H1 (cell line): ENCODE measurements around the gene STRA8. TPM values are rescaled to one million over a fixed set of nuclear protein-coding genes. Genes with fewer than 3 reads are reported as not detected.

Experiments
- CTCF ChIA-PET: fragments of 300-600 bp; sonication (Branson Sonifier 250); formaldehyde crosslinking; loops from one replicate; lab custom pipeline; 2021; ENCODE audit not compliant: partially characterized antibody; lab: Charles Lee
- POLR2A ChIA-PET: fragments of 300-600 bp; sonication (Branson Sonifier 250); formaldehyde crosslinking; loops from one replicate; lab custom pipeline; 2021; ENCODE audit warnings: inconsistent platforms; ENCODE audit not compliant: partially characterized antibody; lab: Charles Lee
- DNase-seq, 2 experiments: peaks; one replicate each; pipeline versions ENCODE4 v3.0.0 to v3.0.0-alpha.2; 2010 to 2022; ENCODE audit warnings: low spot score in 2 of 2, low read depth in 1 of 2, mixed read lengths in 1 of 2
- FAIRE-seq: peaks from 2 replicates; lab custom pipeline; 2011; peaks lifted over from hg19 to GRCh38; lab: Jason Lieb, UNC
- H2AFZ ChIP-seq: 2 replicates; pipeline ENCODE4 v1.8.1; 2012; ENCODE audit warnings: low read length, inconsistent platforms
- H2AK5ac ChIP-seq: 2 replicates; pipeline ENCODE4 v1.6.1; 2013; ENCODE audit warnings: low read depth, low read length
- H2BK120ac ChIP-seq: replicated peaks from 2 replicates; pipeline ENCODE3; 2013; ENCODE audit warnings: low read depth, low read length, inconsistent platforms
- H2BK12ac ChIP-seq: 2 replicates; pipeline ENCODE4 v1.6.1; 2013; ENCODE audit warnings: low read depth, low read length
- H2BK15ac ChIP-seq: 2 replicates; pipeline ENCODE4 v1.6.1; 2013; ENCODE audit warnings: low read length
- H2BK20ac ChIP-seq: 2 replicates; pipeline ENCODE4 v1.6.1; 2013; ENCODE audit warnings: low read length
- H2BK5ac ChIP-seq: 2 replicates; pipeline ENCODE4 v1.6.1; 2013; ENCODE audit warnings: low read depth, low read length
- H3K14ac ChIP-seq: 2 replicates; pipeline ENCODE4 v1.6.1; 2013; ENCODE audit warnings: inconsistent platforms; ENCODE audit not compliant: insufficient read length
- H3K18ac ChIP-seq: 2 replicates; pipeline ENCODE4 v1.6.1; 2013; ENCODE audit warnings: low read length; ENCODE audit errors: extremely low read depth
- H3K23ac ChIP-seq: 2 replicates; pipeline ENCODE4 v1.6.1; 2013; ENCODE audit warnings: inconsistent platforms; ENCODE audit not compliant: insufficient read length
- H3K23me2 ChIP-seq: 2 replicates; pipeline ENCODE4 v1.6.1; 2013; ENCODE audit warnings: low read depth, low read length
- H3K27ac ChIP-seq: 2 replicates; pipeline ENCODE4 v1.6.1; 2011; ENCODE audit warnings: low read depth, low read length, inconsistent platforms
- H3K27me3 ChIP-seq, 4 experiments: replicated peaks in 1 of 4; 1 replicate in 1 of 4; 2 replicates in 3 of 4; pipeline versions ENCODE4 v1.6.1 to v1.8.1; 2011 to 2013; ENCODE audit warnings: low read length in 3 of 4, mild to moderate bottlenecking in 3 of 4, inconsistent platforms in 2 of 4, mixed read lengths in 2 of 4, moderate library complexity in 1 of 4; ENCODE audit not compliant: control insufficient read depth in 3 of 4, insufficient read depth in 3 of 4; ENCODE audit errors: extremely low read depth in 1 of 4
- H3K36me3 ChIP-seq, 4 experiments: 2 replicates each; pipeline versions ENCODE4 v1.6.1 to v1.8.1; 2011 to 2013; ENCODE audit warnings: mild to moderate bottlenecking in 4 of 4, low read length in 3 of 4, moderate library complexity in 2 of 4, control low read depth in 1 of 4, inconsistent platforms in 1 of 4; ENCODE audit not compliant: insufficient read depth in 4 of 4, control insufficient read depth in 2 of 4
- H3K4ac ChIP-seq: replicated peaks from 2 replicates; pipeline ENCODE3; 2013; ENCODE audit warnings: low read length, low read depth, mixed read lengths, inconsistent platforms; ENCODE audit not compliant: insufficient read length
- H3K4me1 ChIP-seq, 4 experiments: replicated peaks in 1 of 4; 1 replicate in 1 of 4; 2 replicates in 3 of 4; pipeline versions ENCODE4 v1.6.1 to v1.8.1; 2011 to 2013; ENCODE audit warnings: low read length in 3 of 4, inconsistent platforms in 2 of 4, mixed read lengths in 1 of 4; ENCODE audit not compliant: insufficient read depth in 4 of 4, control insufficient read depth in 3 of 4
- H3K4me2 ChIP-seq, 2 experiments: 2 replicates each; pipeline versions ENCODE4 v1.6.1 to v1.8.1; 2011 to 2013; ENCODE audit warnings: low read depth in 2 of 2, low read length in 2 of 2, control low read depth in 1 of 2, inconsistent platforms in 1 of 2, mild to moderate bottlenecking in 1 of 2; ENCODE audit not compliant: insufficient read depth in 1 of 2
- H3K4me3 ChIP-seq, 4 experiments: fragments of 200-600, 300-600 bp in 1 of 4; sonication (generic), shearing (Covaris generic), sonication (Bioruptor Twin) in 1 of 4; 2 replicates each; pipeline versions ENCODE4 v1.5.1 to v1.8.1; 2011 to 2016; ENCODE audit warnings: low read length in 4 of 4, low read depth in 3 of 4, control low read depth in 2 of 4, inconsistent platforms in 2 of 4, mild to moderate bottlenecking in 2 of 4, mixed read lengths in 1 of 4, moderate library complexity in 1 of 4; ENCODE audit not compliant: insufficient read depth in 2 of 4; ENCODE audit errors: extremely low read depth in 1 of 4
- H3K56ac ChIP-seq: replicated peaks from 2 replicates; pipeline ENCODE3; 2013; ENCODE audit warnings: low read depth, mild to moderate bottlenecking, mixed read lengths, low read length, inconsistent platforms; ENCODE audit not compliant: insufficient read length
- H3K79me1 ChIP-seq: 2 replicates; pipeline ENCODE4 v1.6.1; 2013; ENCODE audit warnings: low read depth, low read length, control low read depth
- H3K79me2 ChIP-seq, 2 experiments: 2 replicates each; pipeline versions ENCODE4 v1.6.1 to v1.8.1; 2012 to 2013; ENCODE audit warnings: low read length in 2 of 2, mild to moderate bottlenecking in 2 of 2, inconsistent platforms in 1 of 2; ENCODE audit not compliant: insufficient read depth in 2 of 2, control insufficient read depth in 1 of 2
- H3K9ac ChIP-seq, 4 experiments: replicated peaks in 1 of 4; 1 replicate in 1 of 4; 2 replicates in 3 of 4; pipeline versions ENCODE4 v1.6.1 to v1.8.1; 2011 to 2013; ENCODE audit warnings: low read depth in 3 of 4, low read length in 3 of 4, control low read depth in 2 of 4, mild to moderate bottlenecking in 2 of 4, moderate library complexity in 2 of 4, inconsistent platforms in 1 of 4; ENCODE audit errors: extremely low read depth in 1 of 4
- H3K9me3 ChIP-seq, 2 experiments: 2 replicates each; pipeline versions ENCODE4 v1.6.1 to v1.8.1; 2012 to 2013; ENCODE audit warnings: mild to moderate bottlenecking in 2 of 2, moderate library complexity in 2 of 2, control low read depth in 1 of 2, inconsistent platforms in 1 of 2, low read depth in 1 of 2, low read length in 1 of 2, mixed read lengths in 1 of 2; ENCODE audit not compliant: insufficient read depth in 2 of 2
- H4K20me1 ChIP-seq, 2 experiments: replicated peaks in 1 of 2; 2 replicates each; pipeline versions ENCODE3 to v1.8.1; 2011 to 2013; ENCODE audit warnings: inconsistent platforms in 2 of 2, low read length in 2 of 2, mild to moderate bottlenecking in 1 of 2; ENCODE audit not compliant: insufficient read depth in 2 of 2, control insufficient read depth in 1 of 2
- H4K5ac ChIP-seq: 2 replicates; pipeline ENCODE4 v1.6.1; 2013; ENCODE audit warnings: low read length, low read depth, mixed read lengths, inconsistent platforms; ENCODE audit not compliant: insufficient read length
- H4K8ac ChIP-seq: 2 replicates; pipeline ENCODE4 v1.8.0; 2013; ENCODE audit warnings: mild to moderate bottlenecking, moderate library complexity, low read length, inconsistent platforms; ENCODE audit not compliant: insufficient read depth; ENCODE audit errors: extremely low read depth
- H4K91ac ChIP-seq: replicated peaks from 2 replicates; pipeline ENCODE3; 2013; ENCODE audit warnings: low read length, mixed read lengths, inconsistent platforms; ENCODE audit not compliant: insufficient read length
- JUN ChIP-seq: IDR thresholded peaks from 2 replicates; pipeline ENCODE4 v1.6.1; 2011; ENCODE audit warnings: low read depth, mild to moderate bottlenecking, improper control_type of control experiment, low read length
- PHF8 ChIP-seq: fragments of 200-600 bp; sonication (generic); conservative IDR thresholded peaks from 2 replicates; pipeline ENCODE4 v1.7.1; 2012; ENCODE audit warnings: low read depth, mild to moderate bottlenecking, inconsistent platforms, low read length, moderate library complexity
- ZNF274 ChIP-seq: IDR thresholded peaks from 2 replicates; pipeline ENCODE4 v1.7.0; 2012; ENCODE audit warnings: low read length, borderline replicate concordance; ENCODE audit errors: extremely low read depth
- WGBS, 2 experiments: shearing (Covaris generic) in 1 of 2; methylation state at CpG; one replicate each; pipeline versions ENCODE4 v1.1.6 to v1.1.7; 2013 to 2015; ENCODE audit warnings: low lambda C conversion rate in 2 of 2, mixed read lengths in 2 of 2, inconsistent platforms in 1 of 2, low coverage in 1 of 2, missing lambda C conversion rate in 1 of 2; ENCODE audit not compliant: insufficient replicate concordance in 2 of 2, insufficient coverage in 1 of 2, insufficient read length in 1 of 2; ENCODE audit errors: extremely low coverage in 1 of 2, missing lambda C conversion rate in 1 of 2; 5-methylcytosine and 5-hydroxymethylcytosine counted together
- polyA plus RNA-seq, 7 experiments: library from polyadenylated mRNA; depleted of rRNA in 3 of 7; stranded (reverse) in 5 of 7; unstranded in 2 of 7; fragments of >200 nt in 5 of 7; fragments of 200-250 nt in 2 of 7; gene quantifications; 1 replicate in 5 of 7; 2 replicates in 1 of 7; 4 replicates in 1 of 7; pipeline versions ENCODE4 v1.2.1 to v1.2.3, GENCODE V29; 2011 to 2013; ENCODE audit warnings: missing spikeins in 2 of 7, mixed read lengths in 2 of 7
- total RNA-seq: library from RNA; stranded (reverse); fragmentation: NEBNext Ultra II Directional; extraction: Animal tissue kit (Norgen Biotek cat#: 25700); gene quantifications from 2 replicates; pipeline ENCODE4 v1.2.1, GENCODE V29; 2021

The STRA8 gene
- total and polyA plus RNA-seq, 2 of the 8 experiments (the other 6 are each of a cell fraction or from before 2014, with no cell fraction given), result not detected

DNA sequence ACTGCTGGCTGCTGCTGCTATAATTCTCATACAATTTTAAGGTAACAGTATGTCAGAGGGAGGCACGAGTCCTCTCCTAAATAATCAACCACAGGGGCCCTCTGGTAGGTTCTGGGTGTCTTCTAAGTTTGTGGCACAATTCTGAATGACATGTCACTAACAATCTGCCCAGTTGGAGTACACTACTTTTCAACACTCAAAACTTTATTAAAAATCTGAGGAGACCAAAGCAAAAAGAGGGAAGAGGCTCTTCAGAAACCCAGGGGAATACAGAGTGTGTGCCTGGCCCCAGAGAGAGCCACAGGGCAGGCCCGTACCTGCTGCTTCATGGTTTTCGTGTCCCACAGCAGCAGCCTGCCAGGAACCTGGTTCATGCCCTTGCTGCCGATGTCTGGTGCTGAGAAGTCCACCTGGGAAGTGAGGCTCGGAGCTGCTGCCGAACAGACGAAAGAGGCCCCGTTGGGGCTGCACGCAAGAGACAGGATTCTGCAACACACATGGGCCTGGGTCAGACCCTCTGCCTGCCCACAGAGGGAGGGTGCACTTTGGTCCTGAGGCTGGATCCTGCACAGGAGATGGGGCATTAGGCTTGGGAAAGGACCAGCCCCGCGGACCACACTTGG lies 40.6 kb upstream of the STRA8 start:
- H2BK15ac ChIP-seq, result no peak overlapping the region
- H3K9me3 ChIP-seq, result no peaks in the 10 kb centered on the region
- H3K56ac ChIP-seq, result no peak overlapping the region
- peaks cover 0 to 2% of the 10 kb centered on the region in 2 experiments for H4K20me1 ChIP-seq
- H2BK5ac ChIP-seq, result peak overlapping the region; percentile 32; the same call in 1 of the 2 replicates
- 94% methylated on average over 11 of the region's 11 CpGs; no CpG with 5 or more reads in 1 of the 2 experiments for WGBS, 2 experiments
- H4K5ac ChIP-seq, result no peak overlapping the region
- no peak overlapping the region for H3K18ac ChIP-seq
- no peak overlapping the region for H3K27ac ChIP-seq
- H3K27me3 ChIP-seq, result no peaks in the 10 kb centered on the region
- H3K4me2 ChIP-seq, result no peak overlapping the region
- TF ChIP-seq PHF8, result no peak
- no peak for TF ChIP-seq JUN
- TF ChIP-seq ZNF274, result no peak
- H2AK5ac ChIP-seq, result no peak overlapping the region
- ChIA-PET POLR2A (interaction anchor here (1.2 kb wide), 1 partner anchor 14 kb away, joined by 4 read pairs; no protein-coding TSS in a partner anchor), CTCF (no interaction called here)
- H2BK120ac ChIP-seq, result no peak overlapping the region
- H3K9ac ChIP-seq, result no peak overlapping the region
- no peak for DNase-seq
- no peak overlapping the region for H4K91ac ChIP-seq
- H2AFZ ChIP-seq, result no peak overlapping the region
- no peak overlapping the region for H2BK20ac ChIP-seq
- no peak for FAIRE-seq
- no peaks in the 10 kb centered on the region for H3K4me1 ChIP-seq
- no peaks in the 10 kb centered on the region for H3K79me1 ChIP-seq
- H2BK12ac ChIP-seq, result no peak overlapping the region
- no peaks in the 10 kb centered on the region for H3K23me2 ChIP-seq
- H3K4ac ChIP-seq, result no peak overlapping the region
- no peak overlapping the region for H3K14ac ChIP-seq
- H3K79me2 ChIP-seq, result no peaks in the 10 kb centered on the region
- H3K4me3 ChIP-seq, result no peak overlapping the region
- H4K8ac ChIP-seq, result no peak overlapping the region; the same call in 1 of the 2 replicates
- H3K36me3 ChIP-seq, result peaks cover 0 to 2% (median under 1%) of the 10 kb centered on the region in 4 experiments; a peak in 2 of 8 replicates
- H3K23ac ChIP-seq, result no peak overlapping the region
